ENCODE measurements around the gene REL.
"Not testable (repeated sequence)": the region's sequence is repeated elsewhere in the genome, so short reads cannot be mapped to it uniquely, and the experiment has no call there.

Gene REL

GRCh38 chr2:60868589-60869273 lies 12.6 kb upstream of the REL start:
- DNase-seq: peak; percentile 47

- no peak for DNase-seq
These were observed 8.9 kb upstream of the REL start for GRCh38 chr2:60872510-60872928.

GRCh38 chr2:60873381-60873780 lies 8.0 kb upstream of the REL start:
- no peak for DNase-seq

DNA sequence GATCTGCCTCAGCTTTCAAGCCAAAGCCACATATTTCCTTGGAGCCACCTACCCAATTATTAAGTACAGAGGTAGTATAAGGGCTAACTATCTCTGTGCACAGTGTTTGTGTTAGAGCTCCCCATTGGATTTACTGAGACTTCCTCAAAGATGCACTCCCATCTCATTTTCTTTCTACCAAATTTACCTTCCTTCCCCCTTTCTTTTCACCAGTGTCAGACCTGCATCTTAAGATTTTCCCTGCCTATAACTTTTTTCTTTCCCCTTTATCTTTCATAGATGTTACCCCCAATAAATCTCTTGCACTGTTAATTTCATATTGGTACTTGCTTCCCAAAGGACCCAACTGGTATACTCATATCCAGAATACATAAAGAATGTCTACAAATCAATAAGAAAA lies 5.9 kb upstream of the REL start:
- no peak for DNase-seq

DNA sequence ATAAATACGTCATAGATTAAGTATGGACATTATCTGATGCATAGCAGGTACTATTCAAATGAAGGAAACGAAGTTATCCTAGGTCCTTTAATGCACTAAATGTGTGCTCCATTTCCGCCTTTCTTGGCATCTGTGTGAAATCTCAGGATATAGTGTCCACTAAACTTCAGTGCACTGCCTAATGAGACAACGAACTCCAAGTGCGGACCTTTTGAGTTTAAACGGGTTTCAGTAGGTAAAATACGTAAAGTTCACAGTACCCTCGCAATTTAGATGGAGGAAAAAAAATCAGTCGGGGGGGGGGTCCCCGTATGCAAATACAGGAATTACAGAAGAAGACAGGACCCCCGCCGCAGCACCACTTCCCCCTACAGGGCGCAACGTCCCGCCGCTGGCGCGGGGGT lies 729 bp upstream of the REL start:
- DNase-seq: no peak

DNA sequence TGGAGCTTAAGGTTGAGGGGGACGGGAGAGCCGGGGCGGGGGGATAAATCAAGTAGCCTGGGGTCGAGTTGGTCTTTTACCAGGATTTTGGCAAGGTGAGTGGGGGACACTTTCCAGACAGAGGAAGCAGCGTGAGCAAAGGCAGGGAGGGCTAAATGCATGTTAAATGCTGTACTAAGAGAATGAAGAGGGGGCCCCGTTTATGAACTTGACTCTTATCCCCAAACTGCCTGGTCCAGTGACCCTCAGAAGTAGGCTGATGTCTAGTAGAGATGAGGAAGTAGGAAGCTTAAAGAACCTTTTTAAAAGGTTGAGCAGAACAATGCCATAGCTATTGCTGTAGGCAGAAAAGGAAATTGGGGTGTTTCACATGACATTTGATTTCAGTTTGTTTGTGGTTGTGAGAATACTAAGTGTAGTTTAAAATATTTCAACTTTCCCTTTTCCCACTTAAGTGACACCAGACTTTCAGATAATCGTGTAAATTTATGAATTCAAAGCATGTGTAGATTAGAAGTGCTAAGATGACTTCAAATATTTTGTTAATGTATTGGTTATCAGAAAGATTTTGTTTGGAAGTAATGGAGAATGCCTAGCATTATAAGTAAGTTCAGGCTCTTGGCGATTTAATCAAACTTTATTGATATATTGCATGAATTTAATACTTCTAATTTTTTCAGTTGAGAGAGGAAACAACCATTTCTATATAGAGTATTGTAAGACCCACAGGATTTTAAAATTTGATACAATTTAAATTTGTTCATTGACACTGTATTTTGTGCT lies 1.8 kb downstream of the REL start:
- DNase-seq: peak; percentile 70

- no peak for DNase-seq
These were observed 2.5 kb downstream of the REL start for GRCh38 chr2:60883896-60884295.

GRCh38 chr2:60884800-60885199 lies 3.4 kb downstream of the REL start:
- DNase-seq: peak; percentile 69

GRCh38 chr2:60885683-60886082 lies 4.3 kb downstream of the REL start:
- DNase-seq: peak; percentile 35

DNA sequence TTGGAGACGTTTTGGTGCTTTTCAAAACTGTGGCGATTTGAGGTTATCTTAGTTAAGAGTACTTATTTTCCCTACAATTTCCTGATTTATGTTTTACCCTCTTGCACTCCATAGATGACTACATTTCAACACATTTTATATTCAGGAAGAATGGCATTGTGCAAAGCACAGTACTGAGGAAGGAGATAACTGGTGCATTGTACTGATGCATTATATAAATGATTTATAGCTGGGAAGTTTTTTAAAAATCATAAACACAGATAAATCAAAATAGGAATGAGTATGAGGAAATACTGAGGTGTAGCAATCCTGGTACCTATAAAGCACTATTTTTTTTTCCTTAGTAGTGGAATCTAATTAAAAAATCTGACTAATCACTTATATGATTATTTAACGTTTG lies 5.6 kb downstream of the REL start:
- DNase-seq: no peak

DNA sequence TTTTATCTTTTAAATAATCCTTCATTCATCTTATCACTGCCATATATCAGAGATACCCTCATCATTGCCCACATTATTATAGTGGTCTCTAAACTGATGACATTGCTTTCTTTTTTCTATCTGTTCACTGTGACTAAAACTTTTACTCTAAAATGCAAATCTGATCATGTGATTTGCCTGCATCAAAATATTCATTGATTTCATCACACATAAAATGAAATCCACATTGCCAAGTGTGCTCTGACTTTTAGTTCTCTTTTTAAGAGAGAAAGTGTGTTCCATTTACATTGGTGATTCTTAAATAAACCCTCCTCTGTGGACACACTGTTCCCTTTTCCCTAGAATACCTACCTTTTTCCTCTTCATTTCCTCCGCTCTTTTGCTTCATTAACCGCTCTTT lies 7.5 kb downstream of the REL start:
- no peak for DNase-seq

DNA sequence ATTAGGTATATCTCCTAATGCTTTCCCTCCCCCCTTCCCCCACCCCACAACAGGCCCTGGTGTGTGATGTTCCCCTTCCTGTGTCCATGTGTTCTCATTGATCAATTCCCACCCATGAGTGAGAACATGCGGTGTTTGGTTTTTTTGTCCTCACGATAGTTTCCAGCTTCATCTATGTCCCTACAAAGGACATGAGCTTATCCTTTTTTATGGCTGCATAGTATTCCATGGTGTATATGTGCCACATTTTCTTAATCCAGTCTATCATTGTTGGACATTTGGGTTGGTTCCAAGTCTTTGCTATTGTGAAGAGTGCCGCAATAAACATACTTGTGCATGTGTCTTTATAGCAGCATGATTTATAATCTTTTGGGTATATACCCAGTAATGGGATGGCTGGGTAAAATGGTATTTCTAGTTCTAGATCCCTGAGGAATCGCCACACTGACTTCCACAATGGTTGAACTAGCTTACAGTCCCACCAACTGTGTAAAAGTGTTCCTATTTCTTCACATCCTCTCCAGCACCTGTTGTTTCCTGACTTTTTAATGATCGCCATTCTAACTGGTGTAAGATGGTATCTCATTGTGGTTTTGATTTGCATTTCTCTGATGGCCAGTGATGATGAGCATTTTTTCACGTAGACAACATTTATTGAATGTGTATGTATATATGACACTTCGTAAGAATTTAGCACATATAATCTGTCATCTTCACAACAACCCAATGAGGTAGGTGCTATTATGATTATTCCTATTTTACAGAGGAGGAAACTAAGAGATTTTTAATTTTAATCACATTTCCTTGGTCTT lies 8.4 kb downstream of the REL start:
- DNase-seq: not testable (repeated sequence)

- DNase-seq: no peak
These were observed 9.0 kb downstream of the REL start for GRCh38 chr2:60890393-60890707.

GRCh38 chr2:60891180-60891579 lies 9.8 kb downstream of the REL start:
- peak; percentile 63 for DNase-seq

DNA sequence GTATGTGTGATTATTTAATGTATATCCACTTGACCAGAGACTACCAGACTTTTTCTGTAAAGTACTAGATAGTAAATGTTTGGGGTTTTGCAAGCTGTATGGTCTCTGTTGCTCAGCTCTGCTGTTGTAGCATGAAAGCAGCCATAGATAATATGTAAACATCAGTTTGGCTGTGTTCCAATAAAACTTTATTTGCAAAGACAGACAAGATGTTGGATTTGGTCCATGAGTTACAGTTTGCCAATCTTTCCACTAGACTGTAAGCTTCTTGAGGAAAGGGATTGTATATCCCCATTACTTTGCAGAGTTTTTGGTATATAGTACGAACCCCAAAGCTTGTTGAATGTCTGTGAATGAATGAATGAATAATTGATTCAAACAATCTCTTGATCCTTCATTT lies 17.2 kb downstream of the REL start:
- DNase-seq: peak; percentile 14

DNA sequence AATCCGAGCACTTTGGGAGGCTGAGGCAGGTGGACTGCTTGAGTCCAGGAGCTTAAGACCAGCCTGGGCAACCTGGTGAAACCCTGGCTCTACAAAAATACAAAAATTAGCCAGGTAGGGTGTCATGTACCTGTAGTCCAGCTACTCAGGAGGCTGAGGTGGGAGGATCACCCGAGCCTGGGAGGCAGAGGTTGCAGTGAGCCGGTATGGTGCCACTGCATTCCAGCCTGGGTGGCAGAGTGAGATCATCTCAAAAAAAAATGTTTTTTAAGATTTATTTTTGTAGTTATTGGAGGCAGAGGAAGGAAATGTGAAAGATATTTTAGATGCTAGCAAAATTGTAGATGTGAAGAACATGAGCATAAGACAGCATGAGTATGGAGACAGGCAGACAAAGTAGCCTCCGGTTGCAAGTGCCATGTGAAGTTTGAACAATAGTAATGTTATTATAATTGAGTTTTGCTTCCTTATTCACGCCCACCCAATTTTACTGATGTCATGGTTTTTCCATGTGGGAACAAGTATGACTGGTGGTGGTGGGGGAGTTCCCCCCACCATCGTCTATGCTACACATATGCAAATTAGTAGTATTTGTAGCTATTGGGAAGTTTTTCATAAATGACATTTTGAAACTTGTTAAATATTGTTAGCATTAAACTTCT lies 18.0 kb downstream of the REL start:
- no peak for DNase-seq

DNA sequence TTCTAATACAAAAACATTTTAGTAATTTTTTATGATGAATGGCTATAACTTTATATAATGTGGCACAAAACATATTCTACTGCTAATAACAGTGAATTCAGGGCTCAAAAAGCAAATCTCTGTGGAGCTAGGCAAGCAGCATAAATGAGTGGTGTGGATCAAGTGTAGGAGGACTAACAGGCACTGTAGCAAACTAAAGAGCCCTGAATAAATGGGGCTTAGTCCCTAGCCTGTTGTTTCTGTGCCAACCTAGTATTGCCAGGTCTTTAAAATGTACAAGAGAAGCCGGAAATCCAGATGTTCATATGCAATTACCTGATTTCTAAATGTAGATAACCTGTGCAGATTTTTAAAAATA lies 18.5 kb downstream of the REL start:
- no peak for DNase-seq

GRCh38 chr2:60901296-60901695 lies 19.9 kb downstream of the REL start:
- not testable (repeated sequence) for DNase-seq

- DNase-seq: not testable (repeated sequence)
These were observed 24.5 kb downstream of the REL start for GRCh38 chr2:60905867-60906266.

DNA sequence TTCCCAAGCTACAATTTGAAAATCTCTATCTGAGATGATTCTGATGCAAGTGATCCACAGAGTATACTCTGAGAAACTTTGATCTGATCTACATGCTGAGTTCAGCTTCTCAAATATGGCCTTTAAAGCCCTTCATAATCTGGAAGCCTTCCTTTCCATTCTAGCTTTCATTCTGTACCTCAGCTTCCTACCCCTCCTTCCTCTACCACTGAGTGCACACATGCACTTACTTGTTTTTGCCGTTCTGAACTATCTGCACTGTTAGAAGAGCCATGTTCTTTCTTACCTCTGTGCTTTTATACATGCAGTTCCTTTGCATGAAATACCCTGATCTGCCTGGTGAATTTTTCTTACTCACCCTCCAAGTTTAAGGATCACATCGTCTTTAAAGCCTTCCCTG lies 25.0 kb downstream of the REL start:
- no peak for DNase-seq

- DNase-seq: no peak
These were observed 26.0 kb downstream of the REL start for GRCh38 chr2:60907329-60907728.

DNA sequence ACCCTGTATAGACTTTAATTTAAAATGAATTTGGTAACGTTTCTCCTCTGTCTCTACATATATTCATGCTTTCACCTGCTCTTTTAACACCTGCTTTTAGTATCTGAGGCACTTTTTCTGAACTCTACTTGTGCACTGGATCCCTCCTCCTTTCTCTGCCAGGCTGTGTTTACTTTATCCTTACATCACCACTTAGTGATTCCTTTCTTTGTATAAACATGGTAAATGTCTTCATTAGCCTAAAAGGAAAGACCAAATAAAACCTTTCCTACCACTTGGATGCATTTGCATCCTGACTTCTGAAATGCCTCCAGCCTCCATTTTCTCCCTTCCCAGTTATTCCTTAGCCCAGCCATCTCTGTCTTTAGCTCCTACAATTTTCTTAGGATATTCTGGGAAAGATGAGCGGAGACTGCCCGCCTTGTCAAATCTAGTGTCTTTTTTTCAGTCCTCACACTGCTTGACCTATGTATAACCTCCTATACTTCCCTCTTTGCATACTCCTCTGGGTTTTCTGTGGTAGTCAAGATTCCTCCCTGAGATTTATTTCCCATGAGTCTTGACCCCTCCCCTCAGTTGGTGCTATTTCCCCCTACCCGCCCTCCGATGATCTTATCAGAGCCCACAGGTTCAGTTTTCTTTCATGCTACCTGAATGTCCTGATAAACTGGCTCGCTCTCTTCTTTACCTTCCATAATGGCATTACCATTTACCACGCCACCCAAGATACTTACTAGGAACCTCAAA lies 44.8 kb downstream of the REL start:
- DNase-seq: no peak

All from hematopoietic multipotent progenitor cell treated with erythropoietin and hydrocortisone succinate and interleukin-3 and kit ligand, for 6 days (in vitro differentiated cells).